Stimulated activated CD4-positive, alpha-beta T cell treated with anti-CD3 and anti-CD28 coated beads, Interleukin-4, amount 100 ng/mL, for 24 hours (primary cell): ENCODE results near the gene COL5A1.

Experiments used
- DNase-seq: peaks from one replicate; pipeline ENCODE4 v3.0.0-alpha.2; 2020

Gene COL5A1

DNA sequence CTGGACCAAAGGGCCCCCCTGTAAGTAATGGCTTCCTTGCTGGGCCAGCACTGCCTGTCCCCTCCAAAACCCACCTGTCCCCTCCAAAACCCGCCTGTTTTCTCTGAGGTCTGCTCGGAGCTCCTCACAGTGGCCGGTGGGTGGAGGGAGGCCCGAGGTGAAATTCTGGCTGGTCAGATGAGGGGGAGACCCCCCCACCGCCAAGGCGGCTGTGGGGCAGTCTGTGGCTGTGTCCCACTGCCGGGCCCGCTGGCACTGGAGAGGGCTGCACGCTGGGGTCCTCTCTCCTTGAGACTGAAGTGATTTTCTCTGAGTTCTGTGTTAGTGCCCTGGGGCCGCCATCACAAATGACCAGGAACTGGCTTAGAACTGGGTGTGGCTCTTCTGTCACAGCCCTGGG lies 155.3 kb downstream of the COL5A1 start:
- DNase-seq = no peak

DNA sequence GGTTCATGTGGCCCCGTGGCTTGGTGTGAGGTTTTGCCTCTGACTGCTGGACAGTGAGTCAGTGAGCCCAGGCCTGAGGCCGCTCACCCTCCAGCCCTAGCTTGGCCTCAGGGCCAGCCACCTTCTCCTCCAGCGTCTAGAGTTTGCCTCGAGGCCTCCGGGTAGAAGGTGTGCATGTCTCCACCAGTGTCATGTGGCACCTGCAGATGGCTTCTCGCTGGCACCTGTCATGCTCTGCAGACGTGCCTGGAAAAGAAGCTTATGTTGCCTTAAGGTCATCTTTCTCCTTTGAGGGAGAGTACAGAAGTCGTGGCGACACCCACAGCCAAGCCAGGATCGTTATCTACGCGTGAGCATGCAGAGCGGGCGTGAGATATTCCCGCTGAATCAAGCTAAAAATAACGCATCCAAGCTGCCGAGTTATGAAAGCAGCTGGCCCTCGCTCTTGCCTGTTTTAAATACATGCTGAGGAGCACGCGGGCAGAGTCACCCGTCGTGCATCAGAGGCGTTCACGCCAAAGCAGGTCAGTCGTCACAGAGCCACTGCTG lies 159.3 kb downstream of the COL5A1 start:
- no peak for DNase-seq

DNA sequence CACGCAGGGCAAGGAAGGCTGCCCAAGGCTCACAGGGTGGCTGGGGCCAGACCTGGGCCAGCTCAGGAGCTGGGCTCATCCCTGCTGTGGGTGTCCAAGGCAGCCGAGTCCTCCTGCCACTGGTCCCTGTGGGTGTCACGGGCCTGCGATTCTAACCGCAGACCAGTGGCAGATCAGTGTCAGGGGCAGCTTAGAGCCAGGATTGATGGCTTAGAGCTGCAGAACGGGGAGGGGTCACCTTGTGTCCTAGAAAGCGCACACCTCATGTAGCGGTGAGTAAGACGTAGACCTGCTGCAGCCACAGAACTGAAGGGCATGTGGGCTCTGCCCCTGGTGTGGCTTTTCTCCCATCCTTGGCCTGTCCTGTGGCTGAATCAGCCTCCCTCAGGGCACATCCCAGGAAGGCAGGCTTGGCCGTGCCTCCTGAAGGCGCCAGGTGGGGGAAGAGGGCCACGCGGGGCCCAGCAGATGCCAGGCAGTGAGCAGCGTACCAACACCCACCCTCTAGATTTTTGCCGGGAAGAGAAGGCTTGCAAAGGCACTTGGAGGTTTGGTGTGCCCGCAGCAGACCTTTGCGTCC lies 160.7 kb downstream of the COL5A1 start:
- DNase-seq = no peak

DNA sequence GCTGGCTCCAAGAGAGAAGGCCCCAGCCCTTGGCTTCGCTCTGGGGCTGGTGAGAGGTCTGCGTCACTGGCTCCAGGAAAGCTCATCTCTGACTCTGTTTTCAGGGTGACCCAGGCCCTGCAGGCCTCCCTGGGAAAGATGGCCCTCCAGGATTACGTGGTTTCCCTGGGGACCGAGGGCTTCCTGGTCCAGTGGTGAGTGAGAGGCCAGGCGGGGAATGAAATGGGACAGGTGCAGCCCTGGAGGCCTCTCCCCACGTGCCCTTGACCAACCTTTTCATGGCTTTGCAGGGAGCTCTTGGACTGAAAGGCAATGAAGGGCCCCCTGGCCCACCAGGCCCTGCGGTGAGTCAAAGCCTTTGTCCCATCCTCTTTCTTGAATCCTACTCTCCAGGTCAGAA lies 163.3 kb downstream of the COL5A1 start:
- no peak for DNase-seq

DNA sequence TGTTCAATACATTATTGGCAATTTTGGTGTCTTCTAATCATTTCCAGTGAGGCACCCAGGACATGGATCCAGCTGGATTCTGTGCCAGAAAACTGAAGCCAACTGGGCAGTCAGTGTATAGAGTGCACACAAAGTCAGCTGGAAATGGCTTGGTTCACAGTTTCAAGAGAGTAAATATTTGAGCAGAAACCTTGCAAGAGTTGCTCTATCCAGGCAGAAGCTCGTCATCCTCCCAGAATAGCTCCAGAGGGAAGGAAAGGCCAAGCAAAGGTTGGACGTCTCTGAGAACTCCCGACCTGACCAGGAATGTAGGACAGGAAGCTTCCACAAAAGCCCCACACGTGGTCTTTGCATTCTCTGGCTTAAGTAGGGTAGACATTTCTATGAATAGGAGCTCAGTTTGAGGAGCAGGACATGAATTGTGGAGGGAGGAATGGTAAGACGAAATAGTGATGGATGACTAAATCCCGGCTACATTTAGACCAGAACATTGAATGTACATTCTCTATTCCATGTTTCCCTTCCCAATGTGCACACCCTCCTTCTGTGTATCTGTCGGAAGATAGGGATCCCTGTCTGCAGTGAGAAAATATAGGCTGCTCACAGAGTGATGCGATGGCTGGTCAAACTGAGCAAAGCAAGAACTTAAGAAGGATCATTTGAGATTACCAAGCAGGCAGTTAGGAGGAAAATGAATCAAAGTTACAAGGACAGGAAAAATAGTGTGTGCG lies 166.3 kb downstream of the COL5A1 start:
- no peak for DNase-seq

DNA sequence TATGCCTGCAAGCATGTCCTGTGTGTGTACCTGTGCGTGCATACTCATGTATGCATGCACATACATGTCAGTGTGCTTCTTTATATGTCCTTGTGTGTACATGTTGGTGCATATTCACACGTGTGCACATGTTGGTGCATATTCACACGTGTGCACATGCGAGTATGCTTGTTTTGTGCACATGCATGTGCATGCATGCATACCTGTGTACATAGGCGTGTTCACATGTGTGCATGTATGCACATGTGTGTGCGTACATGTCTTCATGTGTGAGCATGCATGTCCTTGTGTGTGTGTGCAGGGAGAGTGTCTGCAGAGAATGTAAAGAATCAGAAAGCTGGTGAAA lies 166.8 kb downstream of the COL5A1 start:
- DNase-seq = no peak

DNA sequence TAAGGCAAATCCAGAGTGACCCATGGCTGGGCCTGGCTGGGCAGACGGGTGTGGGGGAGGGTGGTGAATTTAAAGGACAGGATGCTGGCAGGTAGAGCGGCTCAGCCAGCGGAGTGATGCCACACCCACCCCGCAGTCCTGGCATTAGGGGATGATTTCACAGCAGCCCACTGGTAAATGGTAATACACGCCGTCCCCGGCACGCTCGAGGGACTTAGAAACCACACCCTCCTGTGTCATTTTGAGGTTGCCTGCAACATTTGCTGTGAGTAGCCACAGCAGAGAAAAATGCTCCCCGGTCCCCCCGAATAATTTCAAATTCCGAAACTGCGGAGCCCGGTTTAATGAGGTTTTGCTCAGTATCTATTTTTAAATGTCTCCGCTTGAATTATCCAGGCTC lies 167.7 kb downstream of the COL5A1 start:
- no peak for DNase-seq

DNA sequence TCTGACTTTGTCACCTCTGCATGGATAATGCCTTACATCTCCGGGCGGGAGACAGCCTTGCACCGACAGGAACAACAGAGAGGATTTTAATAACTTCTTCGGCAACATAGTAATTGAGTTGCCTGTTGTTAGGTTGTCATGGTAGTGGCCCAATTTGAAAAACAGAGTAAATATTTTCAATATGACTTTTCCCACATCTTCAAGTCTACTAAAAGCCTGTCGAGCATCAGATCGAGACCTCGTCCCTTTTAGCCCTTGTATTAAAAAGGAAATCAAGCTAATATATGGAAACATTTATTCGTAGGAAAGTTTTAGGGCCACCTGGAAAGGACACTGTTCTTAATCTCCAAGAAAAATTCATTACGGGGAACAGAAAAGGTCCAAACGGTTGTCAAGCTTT lies 168.2 kb downstream of the COL5A1 start:
- no peak for DNase-seq

DNA sequence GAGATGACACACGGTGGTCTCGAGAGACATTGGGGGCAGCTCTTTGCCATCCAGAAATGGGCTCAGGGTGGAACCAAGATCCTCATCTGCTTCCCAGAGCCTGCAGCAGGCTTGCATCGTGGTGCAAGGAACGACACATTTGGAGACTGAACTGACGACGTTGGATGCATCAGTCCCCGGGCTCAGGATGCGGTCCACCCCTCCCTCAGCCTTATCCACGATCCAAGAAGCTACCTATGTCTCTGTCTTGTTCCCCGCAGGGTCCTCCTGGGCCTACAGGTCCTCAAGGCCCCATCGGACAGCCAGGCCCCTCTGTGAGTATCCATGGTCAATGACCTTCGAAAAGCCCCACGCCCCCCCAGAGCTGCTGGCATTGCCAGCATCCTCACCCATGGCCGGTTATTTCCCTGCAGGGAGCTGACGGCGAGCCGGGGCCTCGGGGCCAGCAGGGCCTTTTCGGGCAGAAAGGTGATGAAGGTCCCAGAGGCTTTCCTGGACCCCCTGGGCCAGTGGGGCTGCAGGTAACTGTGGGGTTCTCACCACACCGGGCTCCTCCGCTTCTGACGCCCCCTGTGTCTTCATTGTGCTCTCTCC lies 169.6 kb downstream of the COL5A1 start:
- no peak for DNase-seq

DNA sequence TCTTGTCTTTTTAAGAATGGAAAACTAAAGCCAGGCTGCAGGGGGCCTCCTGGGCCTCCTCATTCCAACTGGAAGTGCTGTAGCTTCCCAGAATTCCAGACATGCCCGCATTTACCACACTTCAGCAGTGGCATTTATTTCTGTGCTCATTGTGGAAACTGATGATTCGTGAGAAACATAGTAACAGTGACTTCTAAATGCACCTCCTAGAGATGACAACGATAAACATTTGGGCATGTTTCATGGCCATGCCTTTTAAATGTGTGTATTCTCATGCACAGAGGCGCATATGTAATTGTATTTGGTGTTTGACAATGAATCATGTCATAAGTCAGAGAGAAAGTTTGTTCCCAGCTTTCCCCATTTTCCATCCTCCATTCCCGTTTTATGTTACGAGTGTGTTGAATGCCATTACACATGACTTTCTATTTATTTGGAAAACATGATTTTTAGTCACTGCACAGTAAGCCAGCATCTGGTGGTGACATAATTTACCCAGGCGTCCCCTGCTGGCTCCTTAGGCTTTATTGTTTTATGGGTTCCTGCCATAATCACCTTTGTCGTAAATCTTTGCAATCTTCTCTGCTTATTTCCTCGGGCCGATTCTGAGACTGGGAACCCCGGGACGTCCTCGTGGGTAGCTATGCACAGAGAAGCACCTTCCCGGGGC lies 170.2 kb downstream of the COL5A1 start:
- no peak for DNase-seq

DNA sequence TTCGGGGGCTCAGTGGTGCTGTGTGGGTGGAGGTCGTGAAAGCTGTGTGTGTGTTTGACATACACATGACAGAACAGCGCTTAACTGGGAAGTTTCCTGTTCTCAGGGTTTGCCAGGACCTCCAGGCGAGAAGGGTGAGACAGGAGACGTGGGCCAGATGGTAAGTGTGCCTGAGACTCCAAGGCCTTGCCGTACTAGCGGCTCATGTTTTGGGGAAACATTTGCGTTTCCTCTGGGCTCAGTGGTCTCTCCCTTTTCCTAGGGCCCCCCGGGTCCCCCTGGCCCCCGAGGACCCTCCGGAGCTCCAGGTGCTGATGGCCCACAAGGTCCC lies 170.7 kb downstream of the COL5A1 start:
- DNase-seq = no peak

DNA sequence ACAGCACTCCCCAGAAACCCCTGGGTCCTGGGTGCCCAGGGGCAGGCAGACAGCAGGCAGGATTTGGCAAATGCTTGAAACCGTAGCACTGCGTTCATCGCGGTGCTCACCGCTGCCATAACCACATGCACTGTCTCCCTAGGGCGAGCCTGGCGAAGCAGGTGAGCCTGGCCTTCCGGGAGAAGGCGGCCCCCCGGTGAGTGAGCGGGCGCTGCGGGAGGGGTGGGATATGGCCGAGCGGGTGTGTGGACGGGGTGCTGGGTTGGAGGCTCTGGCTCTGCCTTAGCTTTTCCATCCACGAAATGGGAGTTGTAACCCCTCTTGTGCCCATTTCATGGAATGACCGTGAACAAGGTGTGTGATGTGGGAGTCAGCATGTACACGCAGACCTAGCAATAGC lies 172.2 kb downstream of the COL5A1 start:
- DNase-seq = no peak

DNA sequence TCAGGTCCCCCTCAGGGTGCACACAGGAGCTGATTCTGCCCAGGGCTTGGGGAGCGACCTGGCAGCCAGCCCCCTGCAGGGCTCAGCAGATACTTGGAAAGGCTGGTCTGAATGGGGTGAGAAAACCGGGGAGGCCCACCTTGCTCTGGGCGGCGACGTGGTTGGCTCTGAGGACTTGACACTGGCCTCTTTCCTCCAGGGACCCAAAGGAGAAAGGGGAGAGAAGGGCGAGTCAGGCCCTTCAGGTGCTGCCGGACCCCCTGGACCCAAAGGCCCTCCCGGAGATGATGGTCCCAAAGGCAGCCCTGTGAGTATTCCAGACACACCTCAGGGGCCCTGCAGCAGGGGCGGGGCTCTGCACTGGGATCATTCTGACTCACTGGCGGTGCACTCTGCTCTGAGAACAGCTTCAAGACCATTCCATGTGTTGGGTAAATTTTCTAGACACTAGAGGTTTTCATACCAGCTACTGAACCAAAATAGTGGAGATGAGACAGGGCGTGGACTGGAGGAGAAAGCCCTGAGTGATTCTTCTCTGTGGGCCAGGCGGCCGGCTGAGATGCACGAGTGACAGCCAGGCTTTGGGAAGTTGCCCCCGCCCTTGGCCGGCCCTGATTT lies 173.1 kb downstream of the COL5A1 start:
- DNase-seq = no peak

DNA sequence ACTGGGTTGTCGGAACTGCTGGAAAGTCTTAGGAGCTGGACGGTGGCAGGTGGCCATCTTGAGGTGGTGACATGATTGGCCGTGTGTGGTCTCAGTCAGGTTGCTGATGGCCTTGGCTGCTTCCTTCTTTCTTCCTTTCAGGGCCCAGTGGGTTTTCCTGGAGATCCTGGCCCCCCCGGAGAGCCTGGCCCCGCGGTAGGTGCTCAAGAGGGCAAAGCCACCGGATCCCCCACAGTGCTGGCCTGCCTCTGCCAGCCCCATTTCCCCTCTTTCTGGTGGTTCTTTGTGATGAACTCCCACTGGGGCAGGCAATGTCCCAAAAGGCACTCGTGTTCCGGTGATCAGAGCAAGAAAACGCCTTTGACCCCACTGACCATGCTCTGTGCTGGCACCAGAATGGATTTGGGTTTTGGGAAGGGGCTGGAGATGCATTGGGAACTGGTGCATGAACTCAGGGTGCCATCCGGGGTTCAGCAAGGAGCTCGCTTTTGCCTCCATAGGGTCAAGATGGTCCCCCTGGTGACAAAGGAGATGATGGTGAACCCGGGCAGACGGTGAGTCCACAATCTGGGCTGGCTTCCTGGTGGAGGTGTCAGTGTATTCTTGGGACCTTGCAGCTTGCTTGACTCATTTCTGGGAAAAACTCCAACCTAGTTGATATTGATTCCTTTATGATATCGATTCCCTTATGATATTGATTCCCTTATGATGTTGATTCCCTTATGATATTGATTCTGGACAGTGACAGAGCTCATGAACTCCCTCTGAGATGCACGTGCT lies 174.0 kb downstream of the COL5A1 start:
- DNase-seq = no peak

DNA sequence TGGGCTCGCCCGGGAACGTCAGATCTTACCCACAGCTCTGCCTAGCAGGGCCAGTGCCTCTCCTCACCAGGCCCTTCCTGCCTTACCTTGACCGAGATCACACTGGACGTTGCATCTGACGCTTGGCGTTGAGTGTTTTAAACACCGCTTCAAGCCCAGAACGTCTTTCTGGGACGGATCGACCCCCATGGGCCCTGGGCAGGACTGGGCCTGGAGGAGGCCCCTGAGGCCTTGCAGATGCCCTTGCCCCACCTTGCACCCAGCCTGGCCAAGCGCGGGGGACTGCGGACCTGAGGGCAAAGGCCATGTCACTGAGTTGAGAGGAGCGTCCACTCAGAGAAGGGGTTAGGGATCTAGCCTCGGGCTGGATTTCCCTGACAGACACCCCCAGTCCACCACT lies 174.7 kb downstream of the COL5A1 start:
- no peak for DNase-seq

DNA sequence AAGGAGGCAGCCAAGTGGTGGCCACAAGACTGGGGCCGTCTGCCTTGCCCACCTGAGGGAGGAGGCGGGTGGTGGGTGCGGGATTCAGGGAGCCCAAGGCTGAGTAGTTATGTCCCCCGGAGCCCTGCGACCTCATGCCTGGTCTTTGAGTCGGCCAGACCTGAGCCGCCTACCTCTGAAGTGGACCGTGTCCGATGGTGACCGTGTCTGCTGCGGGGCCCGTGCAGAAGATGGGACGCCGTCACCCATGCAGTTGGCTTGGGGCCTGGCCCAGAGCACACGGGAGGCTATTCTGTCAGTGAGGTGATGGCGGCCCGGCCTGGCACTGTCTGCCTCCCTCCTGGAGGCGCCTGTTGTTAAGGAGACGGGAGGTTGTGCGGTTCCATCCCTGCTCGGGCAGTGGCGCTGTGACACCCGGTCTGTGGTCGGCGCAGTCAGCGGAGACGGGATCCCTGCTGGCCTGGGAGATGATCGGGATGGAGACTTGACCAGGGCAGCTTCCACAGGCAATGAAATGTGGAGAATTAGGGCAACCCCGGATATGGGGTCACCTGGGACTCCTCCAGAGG lies 176.5 kb downstream of the COL5A1 start:
- DNase-seq = no peak

DNA sequence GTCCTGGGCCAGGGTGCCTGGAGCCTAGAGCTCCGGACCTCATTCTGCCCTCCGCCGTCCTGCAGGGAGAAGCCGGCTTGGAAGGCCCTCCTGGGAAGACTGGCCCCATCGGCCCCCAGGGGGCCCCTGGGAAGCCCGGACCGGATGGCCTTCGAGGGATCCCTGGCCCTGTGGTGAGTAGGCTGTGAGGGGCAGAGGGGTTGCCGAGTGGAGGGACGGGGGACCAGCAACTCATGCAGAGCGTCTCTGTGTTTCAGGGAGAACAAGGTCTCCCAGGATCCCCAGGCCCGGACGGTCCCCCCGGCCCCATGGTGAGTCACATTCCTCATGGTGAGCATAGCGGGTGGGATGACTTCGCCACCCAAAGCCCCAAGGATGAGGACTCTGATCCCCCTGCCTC lies 177.0 kb downstream of the COL5A1 start:
- DNase-seq = no peak

DNA sequence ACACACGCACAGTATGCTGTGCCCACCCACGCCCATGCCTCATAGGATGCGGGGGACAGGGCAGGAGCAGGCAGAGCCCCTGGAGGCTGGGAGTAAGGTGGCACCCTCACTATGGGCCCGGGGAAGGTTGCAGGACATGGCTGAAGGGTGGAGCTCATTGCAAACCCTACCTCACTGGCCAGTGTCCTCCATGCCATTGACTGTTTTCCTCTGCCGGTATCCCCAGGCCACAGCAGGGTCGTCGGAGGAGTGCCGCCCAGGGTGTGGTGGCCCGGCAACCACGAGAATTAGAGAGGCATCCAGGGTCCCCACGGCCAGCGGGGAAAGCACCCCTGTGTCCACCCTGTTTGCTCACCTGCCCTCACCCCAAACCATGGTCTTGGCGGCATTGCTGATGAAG lies 179.3 kb downstream of the COL5A1 start:
- DNase-seq = no peak

DNA sequence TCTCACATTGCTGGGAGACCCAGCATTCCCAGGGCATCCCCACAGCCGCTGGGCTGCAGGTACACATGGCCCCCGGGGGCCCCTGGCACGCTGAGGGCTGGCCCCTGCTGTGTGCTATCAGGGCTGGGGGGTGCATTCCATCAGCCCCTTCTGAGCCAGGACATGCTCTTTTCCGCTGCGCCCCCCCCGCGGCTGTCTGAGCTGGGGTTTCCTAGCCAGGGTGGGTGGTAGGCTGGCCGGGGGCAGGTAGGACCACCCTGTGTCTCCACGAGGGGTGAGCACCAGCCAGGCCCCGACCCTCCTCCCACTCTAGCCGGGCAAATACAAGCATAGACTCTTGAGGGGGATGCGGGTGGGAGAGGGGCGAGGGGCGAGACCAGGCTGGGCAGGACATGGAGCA lies 180.9 kb downstream of the COL5A1 start:
- DNase-seq = no peak

DNA sequence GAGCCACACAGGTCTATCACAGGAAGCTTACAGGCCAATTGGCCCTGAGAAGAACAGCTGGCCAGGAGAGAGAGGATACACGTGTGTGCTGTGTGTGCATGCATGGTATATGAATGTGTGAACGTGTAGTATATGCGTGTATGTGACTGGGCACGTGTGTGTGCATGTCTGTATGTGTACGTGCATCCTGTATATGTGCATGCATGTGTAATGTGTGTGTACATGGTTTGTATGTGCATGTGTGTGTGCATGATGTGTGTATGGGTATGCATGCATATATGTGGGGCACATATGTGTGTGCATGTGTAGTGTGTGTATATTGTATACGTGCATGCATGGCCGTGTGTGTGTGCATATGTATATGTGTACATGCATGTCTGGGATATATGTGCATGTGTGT lies 182.0 kb downstream of the COL5A1 start:
- DNase-seq = no peak

DNA sequence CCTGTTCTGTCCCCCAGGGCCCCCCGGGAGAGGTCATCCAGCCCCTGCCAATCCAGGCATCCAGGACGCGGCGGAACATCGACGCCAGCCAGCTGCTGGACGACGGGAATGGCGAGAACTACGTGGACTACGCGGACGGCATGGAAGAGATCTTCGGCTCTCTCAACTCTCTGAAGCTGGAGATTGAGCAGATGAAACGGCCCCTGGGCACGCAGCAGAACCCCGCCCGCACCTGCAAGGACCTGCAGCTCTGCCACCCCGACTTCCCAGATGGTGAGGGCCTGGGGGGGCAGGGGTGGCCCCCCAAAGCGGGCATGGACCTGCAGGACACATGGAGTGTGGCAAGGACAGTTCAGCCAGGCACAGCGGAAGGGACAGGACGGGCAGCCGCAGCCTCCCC lies 183.0 kb downstream of the COL5A1 start:
- DNase-seq = no peak

DNA sequence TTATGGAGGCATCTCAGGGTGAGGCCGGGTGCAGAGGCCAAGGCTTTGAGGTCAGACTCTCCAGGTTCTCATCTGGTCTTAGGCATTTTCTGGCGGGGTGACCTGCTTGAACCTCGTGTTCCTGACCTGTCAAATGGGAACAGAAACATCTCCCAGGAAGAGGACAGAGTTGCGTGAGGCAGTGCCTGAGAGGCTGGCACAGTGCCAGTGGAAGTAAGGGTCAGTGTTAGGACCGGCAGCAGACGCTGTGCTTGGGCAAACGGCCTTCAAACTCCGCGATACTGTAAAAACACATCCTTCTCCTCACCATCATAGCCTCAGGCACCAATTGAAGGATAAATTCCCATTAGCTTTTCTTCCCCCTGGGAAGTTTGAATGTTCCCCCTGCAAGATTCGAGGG lies 183.4 kb downstream of the COL5A1 start:
- DNase-seq = no peak
